H54 (cell line): Measurements from ENCODE around the gene RHPN2.
"Not testable (repeated sequence)": the region's sequence is repeated elsewhere in the genome, so short reads cannot be mapped to it uniquely, and the experiment has no call there.

Experiments used
- DNase-seq: peaks from one replicate; pipeline ENCODE4 v3.0.0; 2011; ENCODE audit warnings: low spot score, mixed read lengths; ENCODE audit not compliant: insufficient read length
- FAIRE-seq: peaks from 3 replicates; lab custom pipeline; 2011; peaks lifted over from hg19 to GRCh38; lab: Jason Lieb, UNC
- POLR2A ChIP-seq: IDR thresholded peaks from 2 replicates; pipeline ENCODE4 v1.6.1; 2011; ENCODE audit warnings: low read depth, mild to moderate bottlenecking, low read length

The RHPN2 gene

DNA sequence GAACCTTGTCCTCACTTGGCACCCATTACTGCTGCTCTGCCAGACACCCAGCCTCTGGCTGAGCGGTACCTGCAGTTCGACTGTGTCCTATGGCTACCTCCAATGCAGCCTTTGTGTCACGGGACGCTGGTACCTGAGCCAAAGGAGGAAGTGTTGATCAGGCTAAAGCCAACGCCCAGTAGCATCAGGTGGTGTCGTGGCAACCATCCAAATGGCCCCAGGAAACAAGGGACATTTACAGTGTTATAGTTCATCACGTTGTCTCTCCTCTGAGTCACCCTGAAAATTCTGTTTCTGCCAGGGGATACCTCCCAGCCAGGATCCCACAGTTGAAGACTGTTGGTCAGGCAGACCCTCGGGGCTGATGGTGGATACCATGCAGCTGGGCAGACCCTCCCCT lies 10.1 kb downstream of the RHPN2 start:
- no peak for TF ChIP-seq POLR2A

DNA sequence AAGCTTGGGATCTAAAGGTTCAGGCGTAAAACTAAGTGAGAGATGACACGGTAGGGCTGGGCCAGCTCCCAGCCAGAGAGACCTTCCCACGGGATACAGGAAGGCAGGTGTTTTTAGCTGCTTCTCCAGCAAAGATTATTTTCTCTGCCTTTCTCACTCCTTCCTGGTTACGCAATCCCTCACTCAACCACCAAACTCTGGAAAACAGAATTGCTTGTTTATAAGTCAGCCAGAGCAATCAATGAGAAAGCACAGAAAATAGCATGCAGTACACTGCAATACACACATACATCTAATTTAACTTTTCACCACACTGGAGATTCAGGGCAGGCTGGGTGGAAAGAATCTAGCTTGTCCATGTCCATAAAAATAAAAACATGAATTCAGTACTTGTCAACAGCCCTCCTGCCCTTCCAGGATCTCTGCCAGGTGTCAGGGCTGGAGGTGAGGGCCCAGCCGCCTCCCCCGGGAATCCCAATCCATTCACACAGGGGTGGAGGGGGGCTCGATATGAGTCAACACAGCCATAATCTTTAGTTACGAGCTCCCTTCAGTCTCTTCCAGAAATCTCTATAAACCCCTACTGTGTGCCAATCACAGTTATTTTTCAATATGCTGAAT lies 12.2 kb downstream of the RHPN2 start:
- TF ChIP-seq POLR2A, result no peak
- DNase-seq, result no peak
- peak; percentile 6 for FAIRE-seq

More for the DNA sequence above, 10.1 kb downstream of the RHPN2 start:
- DNase-seq (no peak), FAIRE-seq (peak; percentile 6)

DNA sequence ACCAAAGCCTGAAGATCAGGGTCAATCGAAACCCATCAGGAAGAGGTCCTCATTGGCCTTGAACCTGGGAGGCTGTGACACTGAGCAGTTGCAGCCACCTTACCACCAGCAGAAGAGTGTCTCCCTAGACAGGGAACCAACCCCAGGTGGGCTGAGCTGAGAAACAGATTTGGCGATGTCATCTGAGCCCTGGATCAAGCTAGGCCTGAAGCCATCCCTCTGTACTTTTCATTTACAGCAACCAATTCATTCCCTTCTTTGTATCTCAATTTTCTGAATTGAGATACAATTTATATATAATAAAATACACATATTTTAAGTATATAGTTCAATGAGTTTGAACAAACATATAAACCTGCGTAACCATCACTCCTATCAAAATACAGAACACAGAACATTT lies 14.6 kb downstream of the RHPN2 start:
- TF ChIP-seq POLR2A, result no peak
- no peak for FAIRE-seq

DNA sequence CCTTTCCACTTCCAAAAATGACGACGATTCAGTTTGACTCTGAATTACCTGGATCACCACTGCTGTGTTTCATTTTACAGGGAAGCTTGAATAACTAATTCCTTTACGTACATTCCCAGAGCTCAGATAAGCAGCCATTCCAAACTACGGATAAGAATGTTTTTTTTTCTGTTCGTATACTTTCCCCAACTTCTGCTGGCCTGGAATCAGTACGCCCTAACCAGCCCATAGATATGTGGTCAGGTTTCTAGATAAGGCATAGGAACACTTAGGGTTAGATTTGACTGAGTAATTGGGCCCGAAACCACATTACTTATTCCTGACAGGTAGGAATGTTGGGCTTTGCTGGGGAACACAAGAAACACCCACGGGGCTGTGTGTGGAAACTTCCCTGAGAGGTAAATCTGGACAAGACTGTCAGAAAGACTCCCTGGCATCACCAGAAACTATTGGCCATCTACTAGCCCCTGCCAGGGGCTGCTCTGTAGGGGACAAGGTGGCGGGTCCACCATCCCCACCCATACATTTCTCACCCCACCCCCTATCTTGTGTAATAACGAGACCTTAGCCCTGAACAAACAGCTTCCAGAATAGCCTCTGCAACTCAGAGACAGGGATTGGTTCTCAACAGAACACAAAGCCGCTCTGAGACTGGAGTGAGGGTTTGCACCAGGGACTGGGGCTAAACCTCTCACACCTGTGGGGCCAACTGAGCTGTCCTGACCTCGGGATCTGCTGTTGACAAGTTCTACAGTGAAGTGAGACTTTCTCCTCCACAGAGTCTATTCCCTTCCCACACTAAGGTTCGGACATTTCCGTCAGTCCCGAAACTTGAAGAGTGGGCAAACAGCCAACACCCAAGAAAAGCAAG lies 15.6 kb downstream of the RHPN2 start:
- TF ChIP-seq POLR2A, result no peak
- DNase-seq, result no peak
- FAIRE-seq, result no peak

More for the DNA sequence above, 14.6 kb downstream of the RHPN2 start:
- no peak for DNase-seq

DNA sequence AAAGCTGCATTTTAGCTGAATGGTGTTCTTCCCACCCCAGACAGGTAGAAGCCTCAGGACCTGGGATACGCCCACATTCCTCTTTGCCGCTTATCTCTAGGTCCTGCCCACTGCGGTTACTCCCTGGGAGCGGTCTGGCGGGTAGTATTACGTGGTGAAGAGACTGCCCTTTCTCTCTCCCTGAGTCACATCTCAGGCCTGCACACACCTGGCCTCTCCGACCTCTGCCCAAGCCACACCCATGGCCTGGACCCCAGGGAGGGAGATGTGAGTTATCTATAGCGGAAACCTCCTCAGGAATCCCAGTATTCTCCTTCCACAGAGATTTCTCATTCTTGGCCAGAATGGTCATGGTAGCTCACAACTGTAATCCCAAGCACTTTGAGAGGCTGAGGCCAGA lies 17.3 kb downstream of the RHPN2 start:
- FAIRE-seq, result no peak
- DNase-seq, result no peak
- no peak for TF ChIP-seq POLR2A

DNA sequence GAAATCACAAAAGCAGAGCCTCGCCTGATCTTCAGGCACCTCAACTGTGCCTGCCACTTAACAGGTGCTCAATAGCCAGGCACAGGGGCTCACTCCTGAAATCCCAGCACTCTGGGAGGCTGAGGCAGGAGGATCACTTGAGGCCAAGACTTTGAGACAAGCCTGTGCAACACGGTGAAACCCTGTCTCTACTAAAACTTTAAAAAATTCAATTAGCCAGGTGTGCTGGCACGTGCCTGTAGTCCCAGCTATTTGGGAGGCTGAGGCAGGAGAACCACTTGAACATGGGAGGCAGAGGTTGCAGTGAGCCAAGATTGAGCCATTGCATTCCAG lies 22.9 kb downstream of the RHPN2 start:
- not testable (repeated sequence) for FAIRE-seq, DNase-seq

DNA sequence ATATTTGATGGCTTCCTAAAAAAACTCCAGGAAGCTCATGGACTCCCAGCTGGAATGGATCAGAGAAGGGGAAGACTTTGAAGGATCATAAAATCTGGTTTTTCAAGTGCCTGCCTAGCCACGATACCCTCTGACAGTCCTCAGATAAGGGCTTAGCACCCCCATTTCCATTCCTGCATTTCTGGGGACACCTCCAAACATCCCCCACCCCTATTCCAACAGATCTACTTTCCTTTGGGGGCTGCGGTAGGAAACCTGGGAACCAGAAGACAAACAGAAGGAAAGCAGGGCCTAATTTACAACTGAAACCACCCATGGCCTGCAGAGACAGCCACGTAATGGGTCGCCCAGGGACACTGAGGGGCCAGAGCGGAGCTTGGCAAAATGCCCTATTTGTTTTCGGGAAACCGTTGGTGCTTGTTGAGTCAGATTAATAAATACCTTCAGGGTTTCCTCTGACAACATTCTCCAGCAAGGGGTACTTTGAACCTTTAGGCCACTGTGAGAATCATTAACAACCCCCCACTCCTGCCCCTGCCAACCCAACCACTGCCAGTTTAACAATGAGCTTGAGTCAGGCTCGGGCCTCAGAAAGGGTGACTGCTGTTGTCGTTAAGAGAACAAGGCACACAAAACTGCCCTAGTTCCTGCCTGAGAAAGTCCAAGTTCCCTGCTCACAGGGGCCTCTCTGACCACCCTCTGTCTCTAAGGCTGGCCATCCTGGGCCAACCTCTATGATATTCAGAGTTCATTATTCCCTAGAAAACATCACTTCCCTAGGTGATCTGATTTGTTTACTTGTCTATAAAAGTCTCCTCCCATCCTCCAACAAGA lies 23.5 kb downstream of the RHPN2 start:
- DNase-seq (no peak), FAIRE-seq (no peak)

DNA sequence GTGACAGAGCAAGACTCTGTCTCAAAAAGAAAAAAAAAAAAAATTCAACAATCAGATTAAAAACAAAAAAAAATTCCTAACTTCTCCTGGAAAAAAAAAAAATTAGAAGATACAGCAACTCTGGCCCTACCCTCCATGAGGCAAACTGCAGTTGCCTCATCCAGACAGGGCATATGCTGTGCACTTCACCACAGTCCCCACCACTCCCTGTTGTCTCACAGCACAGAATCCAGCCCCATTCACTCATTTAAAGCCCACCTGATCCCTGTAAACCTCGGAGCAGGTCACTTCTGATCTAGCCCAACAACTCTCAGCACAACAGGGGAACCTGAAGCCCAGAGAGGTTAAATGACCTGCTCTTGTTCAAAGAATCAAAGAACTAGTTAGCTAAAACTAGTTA lies 24.9 kb downstream of the RHPN2 start:
- TF ChIP-seq POLR2A, result no peak
- DNase-seq (no peak), FAIRE-seq (no peak)

More for the DNA sequence above, 23.5 kb downstream of the RHPN2 start:
- no peak for TF ChIP-seq POLR2A

DNA sequence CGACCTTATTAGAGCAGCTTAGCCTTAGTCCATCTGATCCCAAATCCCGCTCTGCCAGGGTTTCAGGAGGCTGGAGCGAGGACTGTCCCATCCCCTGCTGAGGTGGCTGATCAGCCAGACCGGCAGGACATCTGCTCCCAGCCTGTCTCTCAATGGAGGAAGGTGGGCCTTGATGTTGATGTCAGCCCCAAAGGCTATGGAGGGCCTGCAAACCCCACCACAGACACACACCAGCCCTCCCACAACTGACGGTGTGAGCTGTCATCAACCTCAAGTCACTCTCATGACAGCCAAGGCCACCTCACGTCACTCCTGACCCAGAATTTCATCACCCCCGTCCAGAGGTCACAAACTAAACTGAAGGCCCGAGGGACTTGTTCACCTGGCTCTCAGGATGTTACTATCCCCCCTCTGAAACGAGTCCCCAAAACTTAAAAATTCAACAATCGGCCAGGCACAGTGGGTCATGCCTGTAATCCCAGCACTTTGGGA lies 25.5 kb downstream of the RHPN2 start:
- no peak for TF ChIP-seq POLR2A
- FAIRE-seq, result no peak
- no peak for DNase-seq

DNA sequence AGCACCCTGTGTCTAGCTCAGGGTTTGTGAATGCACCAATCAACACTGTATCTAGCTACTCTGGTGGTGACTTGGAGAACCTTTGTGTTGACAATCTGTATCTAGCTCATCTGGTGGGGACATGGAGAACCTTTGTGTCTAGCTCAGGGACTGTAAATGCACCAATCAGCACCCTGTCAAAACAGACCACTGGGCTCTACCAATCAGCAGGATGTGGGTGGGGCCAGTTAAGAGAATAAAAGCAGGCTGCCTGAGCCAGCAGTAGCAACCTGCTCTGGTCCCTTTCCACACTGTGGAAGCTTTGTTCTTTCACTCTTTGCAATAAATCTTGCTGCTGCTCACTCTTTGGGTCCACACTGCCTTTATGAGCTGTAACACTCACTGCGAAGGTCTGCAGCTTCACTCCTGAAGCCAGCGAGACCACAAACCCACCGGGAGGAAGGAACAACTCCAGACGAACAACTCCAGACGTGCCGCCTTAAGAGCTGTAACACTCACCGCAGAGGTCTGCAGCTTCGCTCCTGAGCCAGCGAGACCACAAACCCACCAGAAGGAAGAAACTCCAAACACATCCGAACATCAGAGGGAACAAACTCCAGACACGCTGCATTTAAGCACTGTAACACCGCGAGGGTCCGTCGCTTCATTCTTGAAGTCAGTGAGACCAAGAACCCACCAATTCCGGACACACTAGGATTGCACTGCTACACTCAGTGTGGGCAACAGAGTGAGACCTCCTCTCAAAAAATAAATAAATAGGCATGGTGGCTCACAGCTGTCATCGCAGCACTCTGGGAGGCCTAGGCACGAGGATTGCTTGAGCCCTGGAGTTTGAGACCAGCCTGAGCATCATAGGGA lies 27.3 kb downstream of the RHPN2 start:
- DNase-seq, FAIRE-seq: not testable (repeated sequence)

DNA sequence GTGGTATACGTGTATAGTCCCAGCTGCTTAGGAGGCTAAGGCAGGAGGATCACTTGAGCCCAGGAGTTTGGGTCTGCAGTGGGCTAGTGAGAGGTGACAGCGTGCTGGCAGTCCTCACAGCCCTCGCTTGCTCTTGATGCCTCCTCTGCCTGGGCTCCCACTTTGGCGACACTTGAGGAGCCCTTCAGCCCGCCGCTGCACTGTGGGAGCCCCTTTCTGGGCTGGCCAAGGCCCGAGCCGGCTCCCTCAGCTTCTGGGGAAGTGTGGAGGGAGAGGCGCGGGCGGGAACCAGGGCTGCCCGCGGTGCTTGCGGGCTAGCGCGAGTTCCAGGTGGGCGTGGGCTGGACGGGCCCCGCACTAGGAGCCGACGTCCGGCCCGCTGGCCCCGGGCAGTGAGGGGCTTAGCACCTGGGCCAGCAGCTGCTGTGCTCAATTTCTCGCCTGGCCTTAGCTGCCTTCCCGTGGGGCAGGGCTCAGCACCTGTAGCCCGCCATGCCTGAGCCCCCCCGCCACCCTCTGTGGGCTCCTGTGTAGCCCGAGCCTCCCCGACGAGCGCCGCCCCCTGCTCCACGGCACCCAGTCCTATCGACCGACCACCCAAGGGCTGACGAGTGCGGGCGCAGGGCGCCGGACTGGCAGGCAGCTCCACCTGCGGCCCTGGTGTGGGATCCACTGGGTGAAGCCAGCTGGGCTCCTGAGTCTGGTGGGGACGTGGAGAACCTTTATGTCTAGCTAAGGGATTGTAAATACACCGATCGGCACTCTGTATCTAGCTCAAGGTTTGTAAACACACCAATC lies 28.1 kb downstream of the RHPN2 start:
- not testable (repeated sequence) for DNase-seq, FAIRE-seq

DNA sequence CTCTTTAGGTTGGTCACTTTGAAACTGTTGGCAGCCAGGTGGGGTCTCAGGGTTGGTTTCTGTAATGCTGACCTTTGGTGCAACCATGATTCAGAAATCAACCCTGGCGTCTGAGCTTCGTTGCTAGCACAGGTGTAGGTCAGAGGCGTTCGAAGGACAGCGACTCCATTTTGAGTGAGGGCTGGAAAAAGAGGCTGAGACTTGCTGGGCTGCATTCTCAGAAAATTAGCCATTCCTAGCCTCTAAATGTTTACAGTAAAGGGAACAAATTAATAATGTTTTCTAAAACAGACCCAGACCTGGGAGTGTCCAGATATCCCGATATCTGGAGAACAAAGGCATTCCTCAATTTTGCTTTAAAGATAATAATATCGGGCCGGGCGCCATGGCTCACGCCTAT lies 29.2 kb downstream of the RHPN2 start:
- FAIRE-seq (no peak), DNase-seq (no peak)
- no peak for TF ChIP-seq POLR2A
